Measurements from ENCODE around the gene CDH4.

DNA sequence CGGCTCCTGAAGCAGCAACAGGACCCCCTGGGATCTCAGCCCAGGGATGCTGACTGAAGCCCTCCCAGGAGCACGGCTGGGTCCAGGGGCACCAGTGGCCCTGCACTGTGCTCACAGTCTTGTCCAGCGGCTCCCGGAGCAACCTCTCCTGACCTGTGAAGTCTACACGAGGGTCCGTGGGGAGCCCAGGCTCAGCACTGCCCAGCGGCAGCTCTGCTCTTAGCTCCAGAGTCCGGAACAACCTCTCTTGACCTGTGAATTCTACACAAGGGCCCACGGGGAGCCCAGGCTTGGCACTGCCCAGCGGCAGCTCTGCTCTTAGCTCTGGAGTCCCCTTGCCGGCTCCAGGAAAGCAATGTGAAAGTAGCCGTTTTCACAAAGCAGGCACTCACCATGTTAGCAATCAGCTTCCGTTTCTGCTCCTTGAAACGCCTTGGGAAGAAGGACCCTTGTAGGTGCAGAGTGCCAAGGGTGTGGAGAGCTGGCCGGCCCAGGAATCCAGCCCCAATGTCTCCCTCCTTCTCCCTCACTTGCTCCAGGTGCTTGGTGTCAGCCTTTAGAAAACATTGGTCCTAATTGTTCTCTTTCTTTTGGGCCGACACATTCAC lies 310.9 kb downstream of the CDH4 start:
- TF ChIP-seq POLR2A (IDR thresholded peaks at IDR 0.05) = no peak
- TF ChIP-seq, protein P1, sequence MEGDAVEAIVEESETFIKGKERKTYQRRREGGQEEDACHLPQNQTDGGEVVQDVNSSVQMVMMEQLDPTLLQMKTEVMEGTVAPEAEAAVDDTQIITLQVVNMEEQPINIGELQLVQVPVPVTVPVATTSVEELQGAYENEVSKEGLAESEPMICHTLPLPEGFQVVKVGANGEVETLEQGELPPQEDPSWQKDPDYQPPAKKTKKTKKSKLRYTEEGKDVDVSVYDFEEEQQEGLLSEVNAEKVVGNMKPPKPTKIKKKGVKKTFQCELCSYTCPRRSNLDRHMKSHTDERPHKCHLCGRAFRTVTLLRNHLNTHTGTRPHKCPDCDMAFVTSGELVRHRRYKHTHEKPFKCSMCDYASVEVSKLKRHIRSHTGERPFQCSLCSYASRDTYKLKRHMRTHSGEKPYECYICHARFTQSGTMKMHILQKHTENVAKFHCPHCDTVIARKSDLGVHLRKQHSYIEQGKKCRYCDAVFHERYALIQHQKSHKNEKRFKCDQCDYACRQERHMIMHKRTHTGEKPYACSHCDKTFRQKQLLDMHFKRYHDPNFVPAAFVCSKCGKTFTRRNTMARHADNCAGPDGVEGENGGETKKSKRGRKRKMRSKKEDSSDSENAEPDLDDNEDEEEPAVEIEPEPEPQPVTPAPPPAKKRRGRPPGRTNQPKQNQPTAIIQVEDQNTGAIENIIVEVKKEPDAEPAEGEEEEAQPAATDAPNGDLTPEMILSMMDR (IDR thresholded peaks at IDR 0.05) = no peak
